ENCODE results near the gene PC. TPM values are rescaled to one million over a fixed set of nuclear protein-coding genes. Genes with fewer than 3 reads are reported as not detected.

Gene PC
- total RNA-seq, 1 donor from 2014 or later: 45.9 TPM

GRCh38 chr11:66981976-66982578, 23.9 kb upstream of the PC start:
- H3K9ac ChIP-seq (ENCODE audit: low read depth in 1 of 3, low read length in 3 of 3): no peak overlapping the region
- no peaks in the 10 kb centered on the region for H3K36me3 ChIP-seq (ENCODE audit: control insufficient read depth in 3 of 3, insufficient read depth in 3 of 3, low read length in 3 of 3)
- H3K27ac ChIP-seq (ENCODE audit: low read depth, low read length): no peak overlapping the region
- H3K4me1 ChIP-seq (ENCODE audit: control insufficient read depth in 3 of 3, insufficient read depth in 3 of 3, low read length in 3 of 3): peaks cover 19 to 29% (median 27%) of the 10 kb centered on the region in 3 donors
- peaks cover 0 to 4% (median 0%) of the 10 kb centered on the region in 3 donors for H3K9me3 ChIP-seq (ENCODE audit: control insufficient read depth in 3 of 3, low read length in 3 of 3)
- H3K4me3 ChIP-seq (ENCODE audit: low read length in 3 of 3): no peak overlapping the region
- H3K27me3 ChIP-seq (ENCODE audit: control insufficient read depth in 3 of 3, insufficient read depth in 3 of 3, low read length in 3 of 3): no peaks in the 10 kb centered on the region

GRCh38 chr11:66979336-66979980, 21.3 kb upstream of the PC start:
- Histone ChIP-seq H3K9me3 (ENCODE audit: control insufficient read depth in 3 of 3, low read length in 3 of 3) (peaks cover 0 to 4% (median 0%) of the 10 kb centered on the region in 3 donors), H3K27ac (ENCODE audit: low read depth, low read length) (no peak overlapping the region), H3K27me3 (ENCODE audit: control insufficient read depth in 3 of 3, insufficient read depth in 3 of 3, low read length in 3 of 3) (no peaks in the 10 kb centered on the region), H3K36me3 (ENCODE audit: control insufficient read depth in 3 of 3, insufficient read depth in 3 of 3, low read length in 3 of 3) (no peaks in the 10 kb centered on the region), H3K4me1 (ENCODE audit: control insufficient read depth in 3 of 3, insufficient read depth in 3 of 3, low read length in 3 of 3) (peaks cover 3 to 16% (median 10%) of the 10 kb centered on the region in 3 donors), H3K4me3 (ENCODE audit: low read length in 3 of 3) (no peak overlapping the region), H3K9ac (ENCODE audit: low read depth in 1 of 3, low read length in 3 of 3) (no peak overlapping the region)

- Histone ChIP-seq H3K4me1 (ENCODE audit: control insufficient read depth in 3 of 3, insufficient read depth in 3 of 3, low read length in 3 of 3) (peaks cover 3 to 11% (median 10%) of the 10 kb centered on the region in 3 donors), H3K27me3 (ENCODE audit: control insufficient read depth in 3 of 3, insufficient read depth in 3 of 3, low read length in 3 of 3) (no peaks in the 10 kb centered on the region), H3K27ac (ENCODE audit: low read depth, low read length) (no peak overlapping the region), H3K9me3 (ENCODE audit: control insufficient read depth in 3 of 3, low read length in 3 of 3) (peaks cover 0 to 4% (median 0%) of the 10 kb centered on the region in 3 donors), H3K9ac (ENCODE audit: low read depth in 1 of 3, low read length in 3 of 3) (no peak overlapping the region), H3K4me3 (ENCODE audit: low read length in 3 of 3) (no peak overlapping the region), H3K36me3 (ENCODE audit: control insufficient read depth in 3 of 3, insufficient read depth in 3 of 3, low read length in 3 of 3) (no peaks in the 10 kb centered on the region)
Observed at GRCh38 chr11:66978717-66979116, 20.5 kb upstream of the PC start.

GRCh38 chr11:66978229-66978628, 20.0 kb upstream of the PC start:
- H3K27ac ChIP-seq (ENCODE audit: low read depth, low read length): no peak overlapping the region
- H3K4me3 ChIP-seq (ENCODE audit: low read length in 3 of 3): no peak overlapping the region
- H3K27me3 ChIP-seq (ENCODE audit: control insufficient read depth in 3 of 3, insufficient read depth in 3 of 3, low read length in 3 of 3): no peaks in the 10 kb centered on the region
- peaks cover 3 to 10% (median 8%) of the 10 kb centered on the region in 3 donors for H3K4me1 ChIP-seq (ENCODE audit: control insufficient read depth in 3 of 3, insufficient read depth in 3 of 3, low read length in 3 of 3)
- H3K36me3 ChIP-seq (ENCODE audit: control insufficient read depth in 3 of 3, insufficient read depth in 3 of 3, low read length in 3 of 3): no peaks in the 10 kb centered on the region
- H3K9me3 ChIP-seq (ENCODE audit: control insufficient read depth in 3 of 3, low read length in 3 of 3): peaks cover 0 to 4% (median 0%) of the 10 kb centered on the region in 3 donors
- no peak overlapping the region for H3K9ac ChIP-seq (ENCODE audit: low read depth in 1 of 3, low read length in 3 of 3)

- Histone ChIP-seq H3K27ac (ENCODE audit: low read depth, low read length) (no peak overlapping the region), H3K36me3 (ENCODE audit: control insufficient read depth in 3 of 3, insufficient read depth in 3 of 3, low read length in 3 of 3) (no peaks in the 10 kb centered on the region), H3K4me3 (ENCODE audit: low read length in 3 of 3) (no peak overlapping the region), H3K27me3 (ENCODE audit: control insufficient read depth in 3 of 3, insufficient read depth in 3 of 3, low read length in 3 of 3) (no peaks in the 10 kb centered on the region), H3K4me1 (ENCODE audit: control insufficient read depth in 3 of 3, insufficient read depth in 3 of 3, low read length in 3 of 3) (peaks cover 3 to 6% (median 4%) of the 10 kb centered on the region in 3 donors), H3K9me3 (ENCODE audit: control insufficient read depth in 3 of 3, low read length in 3 of 3) (peaks cover 0 to 4% (median 0%) of the 10 kb centered on the region in 3 donors), H3K9ac (ENCODE audit: low read depth in 1 of 3, low read length in 3 of 3) (no peak overlapping the region)
Observed at GRCh38 chr11:66976925-66977324, 18.7 kb upstream of the PC start.

GRCh38 chr11:66976028-66976467, 17.9 kb upstream of the PC start:
- Histone ChIP-seq H3K4me1 (ENCODE audit: control insufficient read depth in 3 of 3, insufficient read depth in 3 of 3, low read length in 3 of 3) (peaks cover 3% of the 10 kb centered on the region in 3 donors), H3K36me3 (ENCODE audit: control insufficient read depth in 3 of 3, insufficient read depth in 3 of 3, low read length in 3 of 3) (no peaks in the 10 kb centered on the region), H3K27ac (ENCODE audit: low read depth, low read length) (no peak overlapping the region), H3K9me3 (ENCODE audit: control insufficient read depth in 3 of 3, low read length in 3 of 3) (peaks cover 0 to 4% (median 0%) of the 10 kb centered on the region in 3 donors), H3K4me3 (ENCODE audit: low read length in 3 of 3) (no peak overlapping the region), H3K27me3 (ENCODE audit: control insufficient read depth in 3 of 3, insufficient read depth in 3 of 3, low read length in 3 of 3) (no peaks in the 10 kb centered on the region), H3K9ac (ENCODE audit: low read depth in 1 of 3, low read length in 3 of 3) (no peak overlapping the region)

GRCh38 chr11:66975405-66976027, 17.3 kb upstream of the PC start:
- Histone ChIP-seq H3K9ac (ENCODE audit: low read depth in 1 of 3, low read length in 3 of 3) (no peak overlapping the region), H3K36me3 (ENCODE audit: control insufficient read depth in 3 of 3, insufficient read depth in 3 of 3, low read length in 3 of 3) (no peaks in the 10 kb centered on the region), H3K9me3 (ENCODE audit: control insufficient read depth in 3 of 3, low read length in 3 of 3) (peaks cover 0 to 4% (median 0%) of the 10 kb centered on the region in 3 donors), H3K27ac (ENCODE audit: low read depth, low read length) (no peak overlapping the region), H3K4me3 (ENCODE audit: low read length in 3 of 3) (no peak overlapping the region), H3K4me1 (ENCODE audit: control insufficient read depth in 3 of 3, insufficient read depth in 3 of 3, low read length in 3 of 3) (peaks cover 3 to 4% (median 4%) of the 10 kb centered on the region in 3 donors), H3K27me3 (ENCODE audit: control insufficient read depth in 3 of 3, insufficient read depth in 3 of 3, low read length in 3 of 3) (no peaks in the 10 kb centered on the region)

GRCh38 chr11:66974724-66975404, 16.7 kb upstream of the PC start, which contains the start of gene C11orf86:
TSS of gene C11orf86 (plus strand) at chr11:66975304. CDS start at chr11:66975363, 59 bp downstream.
- Histone ChIP-seq H3K9me3 (ENCODE audit: control insufficient read depth in 3 of 3, low read length in 3 of 3) (peaks cover 0 to 4% (median 0%) of the 10 kb centered on the region in 3 donors), H3K4me1 (ENCODE audit: control insufficient read depth in 3 of 3, insufficient read depth in 3 of 3, low read length in 3 of 3) (peaks cover 3 to 10% (median 4%) of the 10 kb centered on the region in 3 donors), H3K9ac (ENCODE audit: low read depth in 1 of 3, low read length in 3 of 3) (no peak within 1 kb of the TSS), H3K4me3 (ENCODE audit: low read length in 3 of 3) (no peak within 1 kb of the TSS), H3K36me3 (ENCODE audit: control insufficient read depth in 3 of 3, insufficient read depth in 3 of 3, low read length in 3 of 3) (no peaks in the 10 kb centered on the region), H3K27me3 (ENCODE audit: control insufficient read depth in 3 of 3, insufficient read depth in 3 of 3, low read length in 3 of 3) (no peaks in the 10 kb centered on the region), H3K27ac (ENCODE audit: low read depth, low read length) (no peak within 1 kb of the TSS)

GRCh38 chr11:66973956-66974580, 15.9 kb upstream of the PC start:
- no peak overlapping the region for H3K27ac ChIP-seq (ENCODE audit: low read depth, low read length)
- no peaks in the 10 kb centered on the region for H3K36me3 ChIP-seq (ENCODE audit: control insufficient read depth in 3 of 3, insufficient read depth in 3 of 3, low read length in 3 of 3)

More at GRCh38 chr11:66973956-66974580, 15.9 kb upstream of the PC start:
- H3K27me3 ChIP-seq (ENCODE audit: control insufficient read depth in 3 of 3, insufficient read depth in 3 of 3, low read length in 3 of 3): no peaks in the 10 kb centered on the region
- no peaks in the 10 kb centered on the region for H3K9me3 ChIP-seq (ENCODE audit: control insufficient read depth in 3 of 3, low read length in 3 of 3)
- no peak overlapping the region for H3K9ac ChIP-seq (ENCODE audit: low read depth in 1 of 3, low read length in 3 of 3)
- H3K4me1 ChIP-seq (ENCODE audit: control insufficient read depth in 3 of 3, insufficient read depth in 3 of 3, low read length in 3 of 3): peaks cover 3 to 10% (median 4%) of the 10 kb centered on the region in 3 donors
- H3K4me3 ChIP-seq (ENCODE audit: low read length in 3 of 3): no peak overlapping the region
